Tongue (tissue), 1 donor: ENCODE results near the gene PATE3. TPM values are rescaled to one million over a fixed set of nuclear protein-coding genes. Genes with fewer than 3 reads are reported as not detected.

Experiments used
- total RNA-seq: library from RNA; depleted of rRNA; stranded (reverse); fragments of >200 nt; gene quantifications from one replicate; pipeline ENCODE4 v1.2.3, GENCODE V29; 2014

PATE3 gene
- total RNA-seq, 1 donor from 2014 or later = not detected

Other genes starting within 250 kb of the PATE3 start
- 49.1 TPM for gene EI24, start 218.7 kb upstream of the PATE3 start, total RNA-seq
- gene STT3A, start 195.3 kb upstream of the PATE3 start, total RNA-seq = 79.4 TPM
- 9.1 TPM for gene CHEK1, start 163.0 kb upstream of the PATE3 start, total RNA-seq
- not detected for gene ACRV1, start 107.3 kb upstream of the PATE3 start, total RNA-seq
- gene PATE1, start 41.8 kb upstream of the PATE3 start, total RNA-seq = not detected
- gene PATE2, start 9.3 kb upstream of the PATE3 start, total RNA-seq = not detected
- not detected for gene PATE4, start 45.2 kb downstream of the PATE3 start, total RNA-seq
- 4.6 TPM for gene HYLS1, start 99.5 kb downstream of the PATE3 start, total RNA-seq
- gene PUS3, start 115.1 kb downstream of the PATE3 start, total RNA-seq = 7.2 TPM
- not detected for gene DDX25, start 116.4 kb downstream of the PATE3 start, total RNA-seq
- gene VSIG10L2, start 157.9 kb downstream of the PATE3 start, total RNA-seq = not detected